SK-N-SH treated with all-trans-retinoic acid at 6 μM for 48 hours (cell line): ENCODE results near the gene CPSF3.

ENCODE experiments used
- ATAC-seq: fragments of 200-7000 bp; cut with Tn5 transposase; 3 replicates; pipeline ENCODE4 v1.9.1; 2020; ENCODE audit warnings: mild to moderate bottlenecking, moderate library complexity
- ARNTL ChIP-seq: fragments of 450-650 bp; formaldehyde crosslinking; IDR thresholded peaks from 2 replicates; pipeline ENCODE4 v1.5.0; 2020; ENCODE audit warnings: low read depth, mild to moderate bottlenecking, moderate library complexity, borderline replicate concordance
- BACH2 ChIP-seq: fragments of 250-450 bp; sonication (Bioruptor Pico); IDR thresholded peaks from 2 replicates; pipeline ENCODE4 v1.9.0; 2021; ENCODE audit warnings: mild to moderate bottlenecking, borderline replicate concordance
- CSDC2 ChIP-seq: fragments of 250-450 bp; sonication (Bioruptor Pico); IDR thresholded peaks from 2 replicates; pipeline ENCODE4 v1.5.0; 2020; ENCODE audit warnings: mild to moderate bottlenecking, moderate library complexity
- CSRNP3 ChIP-seq: fragments of 250-450 bp; sonication (Bioruptor Pico); IDR thresholded peaks from 2 replicates; pipeline ENCODE4 v1.5.1; 2021; ENCODE audit warnings: mild to moderate bottlenecking, moderate library complexity
- ESRRG ChIP-seq: fragments of 250-450 bp; sonication (Bioruptor Pico); IDR thresholded peaks from 2 replicates; pipeline ENCODE4 v1.6.1; 2021; ENCODE audit warnings: mild to moderate bottlenecking
- GLIS3 ChIP-seq: fragments of 250-450 bp; sonication (Bioruptor Pico); IDR thresholded peaks from 2 replicates; pipeline ENCODE4 v1.5.0; 2020; ENCODE audit warnings: mild to moderate bottlenecking, moderate library complexity
- ISL1 ChIP-seq: fragments of 250-450 bp; sonication (Bioruptor Pico); IDR thresholded peaks from 2 replicates; pipeline ENCODE4 v2.1.2; 2022; ENCODE audit warnings: mild to moderate bottlenecking, moderate library complexity
- OSR1 ChIP-seq: fragments of 250-450 bp; sonication (Bioruptor Pico); IDR thresholded peaks from 2 replicates; pipeline ENCODE4 v1.8.0; 2022; ENCODE audit warnings: moderate library complexity, mild to moderate bottlenecking, inconsistent platforms
- PPARA ChIP-seq: fragments of 250-450 bp; sonication (Bioruptor Pico); IDR thresholded peaks from 2 replicates; pipeline ENCODE4 v1.5.0; 2020; ENCODE audit warnings: mild to moderate bottlenecking, borderline replicate concordance
- RARB ChIP-seq: fragments of 250-450 bp; sonication (Bioruptor Pico); IDR thresholded peaks from 2 replicates; pipeline ENCODE4 v1.8.0; 2021; ENCODE audit warnings: mild to moderate bottlenecking, moderate library complexity
- SNAI2 ChIP-seq: fragments of 250-450 bp; sonication (Bioruptor Pico); IDR thresholded peaks from 2 replicates; pipeline ENCODE4 v1.5.0; 2020; ENCODE audit warnings: mild to moderate bottlenecking, moderate library complexity
- TOX ChIP-seq: fragments of 250-450 bp; sonication (Bioruptor Pico); IDR thresholded peaks from 2 replicates; pipeline ENCODE4 v1.8.0; 2021; ENCODE audit warnings: mild to moderate bottlenecking, moderate library complexity, borderline replicate concordance
- ZC3H10 ChIP-seq: fragments of 250-450 bp; sonication (Bioruptor Pico); IDR thresholded peaks from 2 replicates; pipeline ENCODE4 v1.5.1; 2021; ENCODE audit warnings: mild to moderate bottlenecking, moderate library complexity
- ZFP3 ChIP-seq: fragments of 250-450 bp; sonication (Bioruptor Pico); IDR thresholded peaks from 2 replicates; pipeline ENCODE4 v1.5.0; 2020; ENCODE audit warnings: mild to moderate bottlenecking, moderate library complexity
- ZFP30 ChIP-seq: fragments of 450-650 bp; formaldehyde crosslinking; IDR thresholded peaks from 2 replicates; pipeline ENCODE4 v1.5.0; 2022; ENCODE audit warnings: mild to moderate bottlenecking, moderate library complexity
- ZNF70 ChIP-seq: fragments of 450-650 bp; formaldehyde crosslinking; IDR thresholded peaks from 2 replicates; pipeline ENCODE4 v1.5.0; 2020; ENCODE audit warnings: mild to moderate bottlenecking, moderate library complexity
- ZNF8 ChIP-seq: fragments of 450-650 bp; formaldehyde crosslinking; IDR thresholded peaks from 2 replicates; pipeline ENCODE4 v1.5.0; 2020; ENCODE audit warnings: mild to moderate bottlenecking, moderate library complexity
- TF ChIP-seq, protein P1 (sequence below): fragments of 250-450 bp; sonication (Bioruptor Pico); IDR thresholded peaks from 2 replicates; pipeline ENCODE4 v1.8.0; 2020; ENCODE audit warnings: mild to moderate bottlenecking, moderate library complexity, borderline replicate concordance
- TF ChIP-seq, protein P2 (sequence below): fragments of 250-450 bp; sonication (Bioruptor Pico); IDR thresholded peaks from 2 replicates; pipeline ENCODE4 v1.8.0; 2021; ENCODE audit warnings: low read depth, mild to moderate bottlenecking, moderate library complexity, borderline replicate concordance
- TF ChIP-seq, protein P3 (sequence below): fragments of 250-450 bp; sonication (Bioruptor Pico); IDR thresholded peaks from 2 replicates; pipeline ENCODE4 v1.5.1; 2020; ENCODE audit warnings: low read depth, mild to moderate bottlenecking, moderate library complexity

The CPSF3 gene

GRCh38 chr2:9416962-9417316 lies 6.5 kb upstream of the CPSF3 start:
- TF ChIP-seq CSDC2 (CRISPR knock-in tag) (no peak), OSR1 (CRISPR knock-in tag) (no peak)
- ATAC-seq, result no peak

GRCh38 chr2:9417725-9418124 lies 5.7 kb upstream of the CPSF3 start:
- ATAC-seq, result no peak
- TF ChIP-seq CSDC2 (CRISPR knock-in tag) (no peak), CSRNP3 (no peak), TOX (CRISPR knock-in tag) (no peak), PPARA (CRISPR knock-in tag) (no peak), BACH2 (CRISPR knock-in tag) (no peak), ZC3H10 (no peak), ISL1 (CRISPR knock-in tag) (no peak), ARNTL (no peak), ESRRG (no peak)
- TF ChIP-seq, protein P1, sequence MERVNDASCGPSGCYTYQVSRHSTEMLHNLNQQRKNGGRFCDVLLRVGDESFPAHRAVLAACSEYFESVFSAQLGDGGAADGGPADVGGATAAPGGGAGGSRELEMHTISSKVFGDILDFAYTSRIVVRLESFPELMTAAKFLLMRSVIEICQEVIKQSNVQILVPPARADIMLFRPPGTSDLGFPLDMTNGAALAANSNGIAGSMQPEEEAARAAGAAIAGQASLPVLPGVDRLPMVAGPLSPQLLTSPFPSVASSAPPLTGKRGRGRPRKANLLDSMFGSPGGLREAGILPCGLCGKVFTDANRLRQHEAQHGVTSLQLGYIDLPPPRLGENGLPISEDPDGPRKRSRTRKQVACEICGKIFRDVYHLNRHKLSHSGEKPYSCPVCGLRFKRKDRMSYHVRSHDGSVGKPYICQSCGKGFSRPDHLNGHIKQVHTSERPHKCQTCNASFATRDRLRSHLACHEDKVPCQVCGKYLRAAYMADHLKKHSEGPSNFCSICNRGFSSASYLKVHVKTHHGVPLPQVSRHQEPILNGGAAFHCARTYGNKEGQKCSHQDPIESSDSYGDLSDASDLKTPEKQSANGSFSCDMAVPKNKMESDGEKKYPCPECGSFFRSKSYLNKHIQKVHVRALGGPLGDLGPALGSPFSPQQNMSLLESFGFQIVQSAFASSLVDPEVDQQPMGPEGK (CRISPR knock-in tag), result no peak
- TF ChIP-seq, protein P2, sequence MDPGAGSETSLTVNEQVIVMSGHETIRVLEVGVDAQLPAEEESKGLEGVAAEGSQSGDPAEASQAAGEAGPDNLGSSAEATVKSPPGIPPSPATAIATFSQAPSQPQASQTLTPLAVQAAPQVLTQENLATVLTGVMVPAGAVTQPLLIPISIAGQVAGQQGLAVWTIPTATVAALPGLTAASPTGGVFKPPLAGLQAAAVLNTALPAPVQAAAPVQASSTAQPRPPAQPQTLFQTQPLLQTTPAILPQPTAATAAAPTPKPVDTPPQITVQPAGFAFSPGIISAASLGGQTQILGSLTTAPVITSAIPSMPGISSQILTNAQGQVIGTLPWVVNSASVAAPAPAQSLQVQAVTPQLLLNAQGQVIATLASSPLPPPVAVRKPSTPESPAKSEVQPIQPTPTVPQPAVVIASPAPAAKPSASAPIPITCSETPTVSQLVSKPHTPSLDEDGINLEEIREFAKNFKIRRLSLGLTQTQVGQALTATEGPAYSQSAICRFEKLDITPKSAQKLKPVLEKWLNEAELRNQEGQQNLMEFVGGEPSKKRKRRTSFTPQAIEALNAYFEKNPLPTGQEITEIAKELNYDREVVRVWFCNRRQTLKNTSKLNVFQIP (CRISPR knock-in tag), result no peak
- TF ChIP-seq, protein P3, sequence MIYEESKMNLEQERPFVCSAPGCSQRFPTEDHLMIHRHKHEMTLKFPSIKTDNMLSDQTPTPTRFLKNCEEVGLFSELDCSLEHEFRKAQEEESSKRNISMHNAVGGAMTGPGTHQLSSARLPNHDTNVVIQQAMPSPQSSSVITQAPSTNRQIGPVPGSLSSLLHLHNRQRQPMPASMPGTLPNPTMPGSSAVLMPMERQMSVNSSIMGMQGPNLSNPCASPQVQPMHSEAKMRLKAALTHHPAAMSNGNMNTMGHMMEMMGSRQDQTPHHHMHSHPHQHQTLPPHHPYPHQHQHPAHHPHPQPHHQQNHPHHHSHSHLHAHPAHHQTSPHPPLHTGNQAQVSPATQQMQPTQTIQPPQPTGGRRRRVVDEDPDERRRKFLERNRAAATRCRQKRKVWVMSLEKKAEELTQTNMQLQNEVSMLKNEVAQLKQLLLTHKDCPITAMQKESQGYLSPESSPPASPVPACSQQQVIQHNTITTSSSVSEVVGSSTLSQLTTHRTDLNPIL (CRISPR knock-in tag), result no peak

- TF ChIP-seq ISL1 (CRISPR knock-in tag), result no peak
- no peak for TF ChIP-seq CSDC2 (CRISPR knock-in tag)
- no peak for TF ChIP-seq SNAI2
- TF ChIP-seq ZNF8 (CRISPR knock-in tag), result no peak
- TF ChIP-seq, protein P3 (CRISPR knock-in tag), result no peak
- no peak for TF ChIP-seq ZFP3
- TF ChIP-seq ZFP30 (CRISPR knock-in tag), result no peak
- TF ChIP-seq, protein P2 (CRISPR knock-in tag), result no peak
- no peak for TF ChIP-seq GLIS3
- no peak for TF ChIP-seq ARNTL
- no peak for TF ChIP-seq RARB
- TF ChIP-seq BACH2 (CRISPR knock-in tag), result no peak
- TF ChIP-seq ZC3H10, result no peak
- no peak for TF ChIP-seq CSRNP3
- no peak for TF ChIP-seq PPARA (CRISPR knock-in tag)
- TF ChIP-seq ZNF70 (CRISPR knock-in tag), result no peak
- TF ChIP-seq, all 23 proteins: peak for 0
Observed at GRCh38 chr2:9418746-9419145, 4.7 kb upstream of the CPSF3 start.

More at GRCh38 chr2:9418746-9419145, 4.7 kb upstream of the CPSF3 start:
- ATAC-seq, result no peak
